ENCODE measurements around the gene SBF2.

SBF2 gene

GRCh38 chr11:10155793-10156490, 138.1 kb downstream of the SBF2 start:
- TF ChIP-seq FOXP2 (optimal IDR thresholded peaks at IDR 0.05; ENCODE audit: borderline replicate concordance, extremely low read depth, extremely low read length, insufficient read depth) (no peak), POLR2AphosphoS5 (IDR thresholded peaks at IDR 0.05; ENCODE audit: low read depth, low read length) (no peak), TAF1 (IDR thresholded peaks at IDR 0.05; ENCODE audit: borderline replicate concordance, insufficient read depth, low read length) (no peak), SIN3A (IDR thresholded peaks at IDR 0.05; ENCODE audit: borderline replicate concordance, insufficient read depth, low read length) (no peak)
- TF ChIP-seq, protein P1, sequence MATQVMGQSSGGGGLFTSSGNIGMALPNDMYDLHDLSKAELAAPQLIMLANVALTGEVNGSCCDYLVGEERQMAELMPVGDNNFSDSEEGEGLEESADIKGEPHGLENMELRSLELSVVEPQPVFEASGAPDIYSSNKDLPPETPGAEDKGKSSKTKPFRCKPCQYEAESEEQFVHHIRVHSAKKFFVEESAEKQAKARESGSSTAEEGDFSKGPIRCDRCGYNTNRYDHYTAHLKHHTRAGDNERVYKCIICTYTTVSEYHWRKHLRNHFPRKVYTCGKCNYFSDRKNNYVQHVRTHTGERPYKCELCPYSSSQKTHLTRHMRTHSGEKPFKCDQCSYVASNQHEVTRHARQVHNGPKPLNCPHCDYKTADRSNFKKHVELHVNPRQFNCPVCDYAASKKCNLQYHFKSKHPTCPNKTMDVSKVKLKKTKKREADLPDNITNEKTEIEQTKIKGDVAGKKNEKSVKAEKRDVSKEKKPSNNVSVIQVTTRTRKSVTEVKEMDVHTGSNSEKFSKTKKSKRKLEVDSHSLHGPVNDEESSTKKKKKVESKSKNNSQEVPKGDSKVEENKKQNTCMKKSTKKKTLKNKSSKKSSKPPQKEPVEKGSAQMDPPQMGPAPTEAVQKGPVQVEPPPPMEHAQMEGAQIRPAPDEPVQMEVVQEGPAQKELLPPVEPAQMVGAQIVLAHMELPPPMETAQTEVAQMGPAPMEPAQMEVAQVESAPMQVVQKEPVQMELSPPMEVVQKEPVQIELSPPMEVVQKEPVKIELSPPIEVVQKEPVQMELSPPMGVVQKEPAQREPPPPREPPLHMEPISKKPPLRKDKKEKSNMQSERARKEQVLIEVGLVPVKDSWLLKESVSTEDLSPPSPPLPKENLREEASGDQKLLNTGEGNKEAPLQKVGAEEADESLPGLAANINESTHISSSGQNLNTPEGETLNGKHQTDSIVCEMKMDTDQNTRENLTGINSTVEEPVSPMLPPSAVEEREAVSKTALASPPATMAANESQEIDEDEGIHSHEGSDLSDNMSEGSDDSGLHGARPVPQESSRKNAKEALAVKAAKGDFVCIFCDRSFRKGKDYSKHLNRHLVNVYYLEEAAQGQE (IDR thresholded peaks at IDR 0.05; ENCODE audit: insufficient read depth in 1 of 2, low read depth in 2 of 2, low read length in 2 of 2), result no peak

DNA sequence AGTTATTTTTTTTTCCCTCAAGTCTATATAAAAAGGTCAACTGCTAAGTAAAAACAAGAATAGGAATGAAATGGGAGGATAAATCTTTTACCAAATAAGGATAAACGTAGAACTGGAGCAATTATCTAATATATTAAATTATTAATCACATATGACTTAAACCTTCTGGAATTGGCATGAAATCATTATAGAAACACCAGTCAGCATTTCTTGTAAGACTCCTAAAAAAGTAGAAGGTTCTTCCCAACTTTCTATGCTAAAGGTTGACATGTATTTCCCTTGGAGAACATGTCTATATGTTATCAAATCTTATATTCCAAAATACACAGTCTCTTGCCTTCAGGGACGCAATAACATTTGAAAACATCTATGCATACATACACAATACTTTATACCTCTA, 143.2 kb downstream of the SBF2 start:
- TF ChIP-seq FOXP2 (optimal IDR thresholded peaks at IDR 0.05; ENCODE audit: borderline replicate concordance, extremely low read depth, extremely low read length, insufficient read depth), result no peak
- TF ChIP-seq SIN3A (IDR thresholded peaks at IDR 0.05; ENCODE audit: borderline replicate concordance, insufficient read depth, low read length), result no peak
- TF ChIP-seq TAF1 (IDR thresholded peaks at IDR 0.05; ENCODE audit: borderline replicate concordance, insufficient read depth, low read length), result no peak
- TF ChIP-seq, protein P1 (IDR thresholded peaks at IDR 0.05; ENCODE audit: insufficient read depth in 1 of 2, low read depth in 2 of 2, low read length in 2 of 2), result no peak
- no peak for TF ChIP-seq POLR2AphosphoS5 (IDR thresholded peaks at IDR 0.05; ENCODE audit: low read depth, low read length)

GRCh38 chr11:10149553-10149952, 144.5 kb downstream of the SBF2 start:
- TF ChIP-seq, protein P1 (IDR thresholded peaks at IDR 0.05; ENCODE audit: insufficient read depth in 1 of 2, low read depth in 2 of 2, low read length in 2 of 2), result no peak
- TF ChIP-seq FOXP2 (optimal IDR thresholded peaks at IDR 0.05; ENCODE audit: borderline replicate concordance, extremely low read depth, extremely low read length, insufficient read depth) (no peak), POLR2AphosphoS5 (IDR thresholded peaks at IDR 0.05; ENCODE audit: low read depth, low read length) (no peak), SIN3A (IDR thresholded peaks at IDR 0.05; ENCODE audit: borderline replicate concordance, insufficient read depth, low read length) (no peak), TAF1 (IDR thresholded peaks at IDR 0.05; ENCODE audit: borderline replicate concordance, insufficient read depth, low read length) (no peak)

DNA sequence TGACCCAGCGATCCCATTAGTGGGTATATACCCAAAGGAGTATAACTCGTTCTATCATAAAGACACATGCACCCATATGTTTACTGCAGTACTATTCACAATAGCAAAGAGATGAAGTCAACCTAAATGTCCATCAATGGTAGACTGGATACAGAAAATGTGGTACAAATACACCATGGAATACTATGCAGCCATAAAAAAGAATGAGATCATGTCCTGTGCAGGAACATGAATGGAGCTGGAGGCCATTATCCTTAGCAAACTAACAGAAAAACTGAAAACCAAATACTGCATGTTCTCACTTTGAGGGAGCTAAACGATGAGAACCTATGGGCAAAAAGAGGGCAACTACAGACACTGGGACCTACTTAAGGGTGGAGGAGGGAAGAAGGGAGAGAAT, 146.8 kb downstream of the SBF2 start:
- no peak for TF ChIP-seq SIN3A (IDR thresholded peaks at IDR 0.05; ENCODE audit: borderline replicate concordance, insufficient read depth, low read length)
- TF ChIP-seq POLR2AphosphoS5 (IDR thresholded peaks at IDR 0.05; ENCODE audit: low read depth, low read length), result no peak
- TF ChIP-seq, protein P1 (IDR thresholded peaks at IDR 0.05; ENCODE audit: insufficient read depth in 1 of 2, low read depth in 2 of 2, low read length in 2 of 2), result no peak
- TF ChIP-seq TAF1 (IDR thresholded peaks at IDR 0.05; ENCODE audit: borderline replicate concordance, insufficient read depth, low read length), result no peak
- no peak for TF ChIP-seq FOXP2 (optimal IDR thresholded peaks at IDR 0.05; ENCODE audit: borderline replicate concordance, extremely low read depth, extremely low read length, insufficient read depth)

Data from PFSK-1 (cell line).